HG02970 (cell line): ENCODE results near the gene EFCAB13.

Experiments
- ATAC-seq: cut with Tn5 transposase; IDR thresholded peaks from one replicate; pipeline ENCODE4 v1.9.1; 2021; ENCODE audit warnings: mild to moderate bottlenecking, moderate library complexity, moderate number of reproducible peaks; ENCODE audit not compliant: unreplicated experiment, low FRiP score

EFCAB13 gene

GRCh38 chr17:47291242-47291873 is 32.4 kb upstream of the EFCAB13 start:
- ATAC-seq = no peak

- no peak for ATAC-seq
These were observed 31.5 kb upstream of the EFCAB13 start for GRCh38 chr17:47292206-47292605.

GRCh38 chr17:47295037-47295873 is 28.5 kb upstream of the EFCAB13 start:
- ATAC-seq = no peak

GRCh38 chr17:47295874-47296255 is 27.9 kb upstream of the EFCAB13 start:
- no peak for ATAC-seq

GRCh38 chr17:47297661-47298400 is 25.9 kb upstream of the EFCAB13 start:
- ATAC-seq = no peak

GRCh38 chr17:47298712-47299111 is 25.0 kb upstream of the EFCAB13 start:
- no peak for ATAC-seq

- ATAC-seq = no peak
These were observed 24.4 kb upstream of the EFCAB13 start for GRCh38 chr17:47299239-47299910.

- ATAC-seq = no peak
These were observed 23.0 kb upstream of the EFCAB13 start for GRCh38 chr17:47300718-47301117.

- ATAC-seq = no peak
These were observed 22.6 kb upstream of the EFCAB13 start for GRCh38 chr17:47301161-47301560.

- ATAC-seq = no peak
These were observed 21.9 kb upstream of the EFCAB13 start for GRCh38 chr17:47301831-47302230.

- ATAC-seq = no peak
These were observed 19.6 kb upstream of the EFCAB13 start for GRCh38 chr17:47304186-47304585.

GRCh38 chr17:47305302-47305923 is 18.3 kb upstream of the EFCAB13 start:
- ATAC-seq = no peak

GRCh38 chr17:47310186-47310733 is 13.5 kb upstream of the EFCAB13 start:
- no peak for ATAC-seq

- ATAC-seq = no peak
These were observed 12.3 kb upstream of the EFCAB13 start for GRCh38 chr17:47311420-47311819.

GRCh38 chr17:47315451-47316266 is 8.1 kb upstream of the EFCAB13 start:
- ATAC-seq = no peak

GRCh38 chr17:47316311-47316710 is 7.4 kb upstream of the EFCAB13 start:
- ATAC-seq = no peak

GRCh38 chr17:47317119-47317518 is 6.6 kb upstream of the EFCAB13 start:
- ATAC-seq = no peak

- no peak for ATAC-seq
These were observed 5.4 kb upstream of the EFCAB13 start for GRCh38 chr17:47318197-47318918.
